ENCODE results near the gene NPHP3.

The NPHP3 gene

GRCh38 chr3:132659365-132660051 lies 62.7 kb downstream of the NPHP3 start, which contains the start of gene ACAD11:
TSS of gene ACAD11 (minus strand) at chr3:132659809. CDS start at chr3:132659751, 58 bp downstream.
- TF ChIP-seq CTCF (IDR thresholded peaks at IDR 0.05; ENCODE audit: extremely low read depth, insufficient read depth, missing control alignments): peak; percentile 64
- peak; percentile 71 for DNase-seq (ENCODE audit: low spot score)
- in situ Hi-C loops (cut with MboI; ENCODE audit: low pct_unique_long_range_greater_than_20kb, low sequenced_read_pairs, unreplicated experiment): no loop called here

GRCh38 chr3:132659000-132659364 lies 63.2 kb downstream of the NPHP3 start:
- in situ Hi-C loops (cut with MboI; ENCODE audit: low pct_unique_long_range_greater_than_20kb, low sequenced_read_pairs, unreplicated experiment): no loop called here
- no peak for TF ChIP-seq CTCF (IDR thresholded peaks at IDR 0.05; ENCODE audit: extremely low read depth, insufficient read depth, missing control alignments)
- DNase-seq (ENCODE audit: low spot score): peak; percentile 7

- in situ Hi-C loops (cut with MboI; ENCODE audit: low pct_unique_long_range_greater_than_20kb, low sequenced_read_pairs, unreplicated experiment): no loop called here
- DNase-seq (ENCODE audit: low spot score): no peak
- no peak for TF ChIP-seq CTCF (IDR thresholded peaks at IDR 0.05; ENCODE audit: extremely low read depth, insufficient read depth, missing control alignments)
These were observed 64.1 kb downstream of the NPHP3 start for GRCh38 chr3:132657869-132658747.

- no peak for TF ChIP-seq CTCF (IDR thresholded peaks at IDR 0.05; ENCODE audit: extremely low read depth, insufficient read depth, missing control alignments)
- DNase-seq (ENCODE audit: low spot score): no peak
- in situ Hi-C loops (cut with MboI; ENCODE audit: low pct_unique_long_range_greater_than_20kb, low sequenced_read_pairs, unreplicated experiment): no loop called here
These were observed 66.7 kb downstream of the NPHP3 start for GRCh38 chr3:132655471-132655870.

- in situ Hi-C loops (cut with MboI; ENCODE audit: low pct_unique_long_range_greater_than_20kb, low sequenced_read_pairs, unreplicated experiment): loop anchor here (5.0 kb wide), 1 partner anchor 117 kb away; no protein-coding TSS in a partner anchor
- no peak for TF ChIP-seq CTCF (IDR thresholded peaks at IDR 0.05; ENCODE audit: extremely low read depth, insufficient read depth, missing control alignments)
- no peak for DNase-seq (ENCODE audit: low spot score)
These were observed 67.5 kb downstream of the NPHP3 start for GRCh38 chr3:132654721-132655120.

- DNase-seq (ENCODE audit: low spot score): no peak
These were observed 68.0 kb downstream of the NPHP3 start for GRCh38 chr3:132654190-132654589.

More at GRCh38 chr3:132654190-132654589, 68.0 kb downstream of the NPHP3 start:
- no peak for TF ChIP-seq CTCF (IDR thresholded peaks at IDR 0.05; ENCODE audit: extremely low read depth, insufficient read depth, missing control alignments)
- in situ Hi-C loops (cut with MboI; ENCODE audit: low pct_unique_long_range_greater_than_20kb, low sequenced_read_pairs, unreplicated experiment): loop anchor here (5.0 kb wide), 1 partner anchor 117 kb away; no protein-coding TSS in a partner anchor

All from GM13977 (cell line).